Stimulated activated CD4-positive, alpha-beta T cell treated with anti-CD3 and anti-CD28 coated beads, Interleukin-1b, Interleukin-23, amount 100 ng/mL, for 4 hours (primary cell): Measurements from ENCODE around the gene ANTKMT.

ENCODE experiments used
- DNase-seq, 2 donors: peaks; one replicate each; pipeline ENCODE4 v3.0.0-alpha.2; 2020; ENCODE audit warnings: low read depth in 2 of 2

ANTKMT gene

DNA sequence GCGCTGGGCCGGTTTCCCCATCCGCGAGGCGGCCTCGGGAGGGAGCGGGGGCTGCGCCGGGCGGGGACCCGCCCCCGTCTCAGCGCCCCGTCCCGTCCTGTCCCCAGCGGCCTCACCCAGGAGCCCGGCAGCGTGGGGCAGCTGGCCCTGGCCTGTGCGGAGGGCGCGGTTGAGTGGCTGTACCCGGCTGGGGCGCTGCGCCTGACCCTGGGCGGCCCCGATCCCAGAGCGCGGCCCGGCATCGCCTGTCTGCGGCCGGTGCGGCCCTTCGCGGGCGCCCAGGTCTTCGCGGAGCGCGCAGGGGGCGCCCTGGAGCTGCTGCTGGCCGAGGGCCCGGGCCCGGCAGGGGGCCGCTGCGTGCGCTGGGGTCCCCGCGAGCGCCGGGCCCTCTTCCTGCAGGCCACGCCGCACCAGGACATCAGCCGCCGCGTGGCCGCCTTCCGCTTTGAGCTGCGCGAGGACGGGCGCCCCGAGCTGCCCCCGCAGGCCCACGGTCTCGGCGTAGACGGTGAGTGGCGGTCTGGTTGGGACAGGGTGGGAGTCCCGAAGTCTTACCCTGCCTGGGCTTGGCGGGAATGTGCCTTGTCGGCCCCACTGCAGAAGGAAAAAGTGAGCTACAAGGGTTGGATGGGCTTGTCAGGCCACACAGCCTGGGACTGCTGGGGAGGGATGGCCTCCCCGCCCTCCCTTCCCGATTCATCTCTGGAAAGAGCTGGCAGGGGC lies 5.3 kb upstream of the ANTKMT start:
- no peak for DNase-seq

DNA sequence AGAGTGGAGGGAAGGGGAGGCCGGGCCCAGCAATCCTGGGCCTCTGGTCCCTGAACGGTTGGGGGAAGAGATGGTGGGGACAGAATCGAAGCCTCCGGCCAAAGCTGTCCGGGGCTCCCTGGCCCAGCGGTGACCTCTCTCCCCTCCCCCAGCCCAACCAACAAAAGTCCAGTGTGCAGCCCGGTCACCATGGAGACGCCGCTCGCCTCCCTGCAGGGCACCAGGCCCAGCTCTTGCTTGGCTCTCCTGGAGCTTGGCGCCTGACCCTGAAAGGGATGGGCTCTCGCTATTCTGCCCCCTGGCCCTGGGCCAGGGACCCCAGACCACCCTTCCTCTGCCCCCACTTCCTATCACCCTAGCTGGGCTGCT lies 4.8 kb upstream of the ANTKMT start:
- no peak for DNase-seq

DNA sequence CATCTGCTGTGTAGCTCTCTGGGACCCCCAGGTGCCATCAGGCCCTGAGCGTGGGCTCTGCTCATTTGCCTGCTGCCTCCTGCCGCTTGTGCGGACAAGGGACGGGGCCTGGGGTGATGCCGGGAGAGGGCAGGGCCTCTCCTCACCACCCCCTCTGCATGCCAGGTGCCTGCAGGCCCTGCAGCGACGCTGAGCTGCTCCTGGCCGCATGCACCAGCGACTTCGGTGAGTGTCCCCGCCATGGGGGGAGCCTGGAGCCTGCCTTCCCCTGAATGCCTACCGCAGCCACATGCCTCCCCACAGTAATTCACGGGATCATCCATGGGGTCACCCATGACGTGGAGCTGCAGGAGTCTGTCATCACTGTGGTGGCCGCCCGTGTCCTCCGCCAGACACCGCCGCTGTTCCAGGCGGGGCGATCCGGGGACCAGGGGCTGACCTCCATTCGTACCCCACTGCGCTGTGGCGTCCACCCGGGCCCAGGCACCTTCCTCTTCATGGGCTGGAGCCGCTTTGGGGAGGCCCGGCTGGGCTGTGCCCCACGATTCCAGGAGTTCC lies 4.1 kb upstream of the ANTKMT start:
- no peak for DNase-seq

DNA sequence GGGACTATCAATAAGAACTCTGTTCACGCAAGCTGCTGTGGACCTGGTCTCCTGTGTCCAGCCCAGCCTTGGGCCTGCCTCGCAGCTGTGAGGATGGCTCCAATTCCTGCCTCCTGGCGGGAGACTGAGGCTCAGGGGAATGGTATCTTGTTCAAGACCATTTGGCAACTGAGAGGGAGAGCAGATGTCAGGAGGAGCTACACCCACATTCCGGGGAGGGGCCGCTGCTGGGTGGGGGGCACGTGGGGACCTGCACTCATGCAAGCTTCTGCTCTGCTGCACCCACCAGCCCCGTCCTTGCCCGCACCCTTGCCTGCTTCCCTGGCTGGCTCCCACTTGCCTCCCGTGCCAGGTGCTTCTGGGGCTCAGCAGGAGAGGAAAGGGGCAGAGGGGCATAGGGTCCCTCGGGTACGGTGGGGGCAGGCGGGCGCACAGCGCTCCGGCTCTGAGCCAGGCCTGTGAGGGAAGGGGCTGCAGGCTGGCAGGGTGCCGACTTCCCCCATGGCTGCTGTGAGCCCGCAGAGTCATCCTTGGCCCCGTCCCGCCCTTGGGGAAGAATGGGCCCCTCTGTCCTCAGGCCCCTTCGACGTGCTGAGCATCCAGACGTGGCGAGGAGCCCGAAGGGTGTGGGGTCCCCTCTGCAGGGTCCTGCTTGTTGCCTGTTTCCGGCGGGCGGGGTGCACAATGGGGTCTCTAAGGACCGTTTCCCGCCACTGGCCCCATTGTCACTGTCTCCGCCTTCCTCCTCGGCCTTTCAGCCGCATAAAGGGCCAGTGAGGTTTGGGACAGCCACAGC lies 3.3 kb upstream of the ANTKMT start:
- DNase-seq = no peak

DNA sequence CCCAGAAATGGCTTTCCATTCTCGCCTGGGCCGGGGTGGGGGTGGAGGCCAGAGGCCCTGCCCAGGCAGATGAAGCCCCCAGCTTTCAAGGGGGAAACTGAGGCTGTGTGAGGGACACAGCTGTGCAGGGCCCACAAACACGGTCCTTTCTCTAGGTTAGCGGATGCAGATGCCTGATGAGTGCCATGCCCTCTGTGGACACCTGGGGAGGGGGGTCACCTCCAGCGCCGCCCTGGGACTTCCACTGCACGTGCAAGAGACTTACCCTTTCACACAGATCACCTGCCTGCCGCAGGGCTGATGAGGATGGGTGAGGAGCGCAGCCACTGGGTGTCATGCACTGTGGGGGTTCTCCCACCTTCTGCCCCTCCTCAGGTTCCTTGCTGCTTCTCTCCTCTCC lies 2.6 kb upstream of the ANTKMT start:
- no peak for DNase-seq

DNA sequence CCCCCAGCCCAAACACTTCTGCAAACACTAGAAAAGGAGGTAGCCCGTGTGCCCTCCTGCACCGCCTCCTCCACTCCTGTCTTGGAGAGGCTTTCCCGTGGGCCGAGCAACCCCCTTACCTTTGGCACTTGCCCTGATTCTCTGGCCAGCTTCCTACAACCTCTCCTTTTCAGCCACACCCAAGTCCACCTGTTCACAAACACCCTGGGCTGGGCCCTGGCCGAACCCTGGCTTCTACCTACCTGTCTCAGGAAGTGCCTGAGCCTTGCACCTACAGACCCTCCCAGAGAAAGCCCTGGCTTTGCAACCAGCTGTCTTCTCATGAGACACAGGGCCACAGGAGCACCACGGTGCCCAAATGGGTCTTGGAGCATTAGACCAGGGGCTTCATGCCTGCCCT lies 2.0 kb upstream of the ANTKMT start:
- DNase-seq = no peak

DNA sequence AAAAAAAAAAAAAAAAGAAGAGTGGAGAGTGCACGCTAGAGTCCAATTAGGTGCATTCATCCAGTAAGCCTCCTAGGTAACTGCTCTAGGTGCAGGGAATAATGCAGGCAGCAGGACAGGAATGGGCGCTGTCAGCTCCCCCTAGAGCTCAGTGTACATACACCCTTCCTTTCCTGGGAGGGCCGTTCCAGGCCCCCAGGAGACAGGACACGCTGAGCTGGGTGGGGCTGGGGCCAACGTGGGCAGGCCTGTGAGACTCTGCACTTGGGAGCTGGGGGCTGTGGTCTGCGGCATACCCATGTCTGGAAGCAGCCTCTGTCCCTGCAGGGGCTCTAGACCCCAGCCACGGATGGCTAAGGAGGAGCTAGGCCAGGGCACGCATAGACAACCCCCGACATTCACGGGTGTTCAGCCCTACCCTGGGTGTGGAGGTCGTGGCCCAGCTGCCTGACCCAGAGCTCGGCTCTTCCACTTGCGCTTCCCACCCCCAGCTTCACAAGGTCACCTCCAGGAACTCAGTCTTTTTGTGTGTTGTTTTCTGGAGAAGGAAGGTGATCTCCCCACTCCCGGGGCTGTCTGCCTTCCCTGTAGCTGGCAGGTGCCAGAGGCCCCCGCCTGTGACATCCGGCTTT lies 1.0 kb upstream of the ANTKMT start:
- DNase-seq = no peak

DNA sequence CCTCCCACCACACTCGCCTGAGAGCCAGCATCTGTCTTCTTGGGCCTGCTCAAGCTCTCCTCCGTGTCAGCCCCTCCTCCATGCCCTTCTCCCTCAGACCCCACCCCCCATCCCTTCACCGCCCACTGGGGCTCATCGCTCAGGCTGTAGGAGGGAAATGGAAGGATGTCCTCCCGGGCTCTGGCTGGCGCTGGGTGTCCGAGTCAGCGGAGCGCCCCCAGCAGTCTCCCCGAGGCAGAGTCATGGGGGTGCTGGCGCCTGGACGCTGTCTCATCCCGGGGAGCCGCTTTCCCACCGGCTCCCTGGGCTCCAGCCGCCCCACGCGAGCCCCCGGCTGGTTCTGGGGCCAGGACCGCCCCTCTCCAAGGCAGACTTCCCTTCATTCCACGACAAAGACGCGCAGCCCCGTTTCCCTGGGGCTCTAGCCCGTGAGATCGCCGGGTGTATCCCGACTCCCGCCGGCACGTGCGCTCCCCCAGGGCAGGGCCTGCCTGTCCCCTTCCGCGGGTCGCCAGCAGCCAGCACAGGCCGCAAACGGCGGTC lies 428 bp upstream of the ANTKMT start:
- peak in 1 of 2 donors; percentile 34 for DNase-seq

DNA sequence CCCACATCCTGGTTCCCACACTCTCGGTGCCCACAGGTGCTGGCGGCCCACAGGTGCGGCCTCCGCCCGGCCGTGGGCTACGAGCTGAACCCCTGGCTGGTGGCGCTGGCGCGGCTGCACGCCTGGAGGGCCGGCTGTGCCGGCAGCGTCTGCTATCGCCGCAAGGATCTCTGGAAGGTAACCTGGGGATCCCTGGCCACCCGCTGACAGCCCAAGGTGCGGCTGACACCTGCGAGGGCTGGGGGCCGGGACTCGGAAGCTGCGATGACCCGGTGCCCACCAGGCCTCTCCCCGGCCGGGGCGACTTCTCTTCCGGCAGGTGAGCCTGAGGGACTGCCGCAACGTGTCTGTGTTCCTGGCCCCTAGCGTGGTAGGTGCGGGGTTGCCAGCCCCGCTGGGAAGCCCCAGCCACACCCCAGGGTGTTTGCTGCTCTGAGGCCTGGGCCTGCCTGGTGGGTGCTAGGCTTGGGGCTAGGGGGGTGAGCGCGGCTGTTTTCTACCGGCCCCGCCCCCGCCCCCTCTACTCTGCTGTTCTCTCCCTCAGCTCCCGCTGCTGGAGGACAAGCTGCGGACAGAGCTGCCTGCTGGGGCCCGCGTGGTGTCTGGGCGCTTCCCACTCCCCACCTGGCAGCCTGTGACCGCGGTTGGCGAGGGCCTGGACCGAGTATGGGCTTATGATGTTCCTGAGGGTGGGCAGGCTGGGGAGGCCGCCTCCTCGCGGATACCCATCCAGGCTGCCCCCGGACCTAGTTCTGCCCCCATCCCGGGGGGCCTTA lies 1.0 kb downstream of the ANTKMT start:
- DNase-seq = no peak

DNA sequence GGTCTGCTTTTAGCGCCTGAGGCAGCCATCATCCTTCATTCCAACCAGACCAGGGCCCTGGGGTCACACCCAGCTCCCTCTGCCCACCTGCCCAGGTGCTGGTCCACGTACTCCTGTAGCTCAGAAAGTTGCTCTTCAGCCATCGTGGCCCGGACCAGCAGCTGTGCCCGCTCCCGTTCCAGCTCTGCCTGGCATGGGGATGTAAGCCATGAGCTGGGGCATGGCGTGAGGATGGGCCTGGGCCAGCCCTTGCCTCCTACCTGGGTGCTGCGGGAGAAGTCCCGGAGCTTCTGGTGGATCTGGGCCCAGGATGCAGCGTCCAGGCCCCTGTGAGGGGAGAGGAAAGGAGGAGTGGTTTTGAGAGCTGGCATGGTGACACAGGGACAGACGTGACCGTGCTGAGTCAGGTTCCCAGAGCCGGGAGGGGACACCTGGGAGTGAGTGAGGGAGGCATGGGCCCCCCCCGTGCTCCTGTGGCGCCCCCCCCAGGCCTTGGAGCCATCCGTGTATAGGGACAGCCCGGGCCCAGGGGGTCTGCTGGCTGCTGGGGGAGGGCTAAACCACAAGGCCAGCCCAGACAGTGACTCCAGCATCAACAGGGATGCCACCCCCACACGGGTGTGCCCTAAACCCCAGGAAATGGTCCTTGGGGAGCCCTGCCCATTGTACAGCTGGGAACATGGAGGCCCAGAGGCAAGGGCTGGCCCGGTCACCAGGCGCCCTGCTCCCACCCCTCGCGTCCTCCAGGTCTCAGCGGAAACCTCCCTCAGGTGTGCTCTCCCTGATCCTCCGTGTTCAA lies 2.1 kb downstream of the ANTKMT start:
- no peak for DNase-seq

DNA sequence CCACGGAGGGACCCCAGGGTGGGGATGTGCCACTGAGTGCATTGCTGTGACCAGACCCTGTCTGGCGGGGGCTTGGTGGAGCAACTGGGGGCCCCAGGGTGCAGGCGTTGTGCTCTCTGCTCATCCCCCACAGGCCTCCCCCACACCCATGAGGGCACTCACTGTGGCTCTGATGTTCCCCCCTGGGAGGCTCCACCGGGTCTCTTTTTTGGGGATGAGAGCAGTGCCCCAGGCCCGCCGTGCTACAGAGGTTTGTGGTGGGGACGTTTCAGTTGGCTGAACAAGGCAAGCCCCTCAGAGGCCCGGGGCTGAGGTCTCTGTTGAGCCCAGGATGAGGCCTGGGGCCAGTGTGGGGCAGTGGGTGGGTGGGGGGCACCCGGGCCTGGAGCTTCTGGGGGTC lies 2.7 kb downstream of the ANTKMT start:
- no peak for DNase-seq

DNA sequence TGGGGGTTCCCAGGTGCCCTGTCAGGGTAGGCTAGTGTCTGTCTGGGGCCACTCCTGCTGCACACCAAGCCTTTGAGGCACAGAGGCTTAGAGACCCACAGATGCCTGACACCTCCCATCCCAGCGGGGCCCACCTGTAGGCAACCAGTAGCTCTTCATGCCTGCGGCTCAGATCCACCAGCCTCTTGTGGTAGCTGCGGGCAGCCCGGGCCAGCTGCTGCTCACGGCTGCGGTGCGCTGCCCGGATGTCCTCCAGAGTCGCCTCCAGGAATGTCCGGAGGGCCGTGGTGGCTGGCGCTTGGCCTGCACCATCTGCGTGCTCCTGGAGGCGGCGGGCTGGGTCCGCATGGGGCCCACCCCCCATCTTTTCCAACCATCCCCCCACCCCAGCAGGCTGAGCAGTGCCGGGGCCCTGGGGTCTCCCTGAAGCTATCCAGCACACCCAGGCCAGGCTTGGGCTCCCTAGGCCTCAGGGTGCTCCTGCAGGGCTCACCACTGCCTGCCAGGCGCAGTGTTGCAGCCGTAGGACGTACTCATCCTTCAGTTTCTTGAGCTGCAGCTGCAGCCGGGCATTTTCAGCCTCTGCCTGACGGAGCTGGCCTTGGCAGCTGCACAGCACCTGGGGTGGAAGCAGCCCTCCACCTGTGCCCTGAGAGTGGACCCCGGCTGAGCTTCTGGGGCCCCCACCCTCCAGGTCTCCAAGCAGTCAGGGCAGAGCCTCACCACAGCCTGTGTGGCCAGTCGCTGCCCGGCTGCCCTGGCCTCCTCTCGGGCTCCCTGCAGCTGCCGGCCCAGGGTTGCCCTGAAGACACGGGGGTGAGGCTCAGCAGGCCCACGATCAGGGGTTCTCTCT lies 3.5 kb downstream of the ANTKMT start:
- no peak for DNase-seq

DNA sequence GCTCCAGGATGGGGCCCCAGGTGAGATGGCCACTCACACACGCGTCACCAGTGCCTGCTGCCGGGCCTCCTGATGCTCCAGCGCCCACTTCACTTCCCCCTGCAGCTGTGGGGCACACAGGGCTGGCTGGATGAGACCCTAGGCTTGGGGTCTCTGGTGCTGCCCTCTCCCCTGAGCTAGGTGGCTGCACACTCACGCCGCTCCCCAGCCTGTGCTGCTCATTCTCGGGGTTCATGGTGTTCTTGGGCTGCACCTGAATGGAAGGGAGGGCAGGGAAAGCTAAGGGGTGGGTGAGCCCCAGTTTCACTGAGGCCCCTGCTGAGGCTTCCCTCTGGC lies 4.1 kb downstream of the ANTKMT start:
- DNase-seq = no peak

DNA sequence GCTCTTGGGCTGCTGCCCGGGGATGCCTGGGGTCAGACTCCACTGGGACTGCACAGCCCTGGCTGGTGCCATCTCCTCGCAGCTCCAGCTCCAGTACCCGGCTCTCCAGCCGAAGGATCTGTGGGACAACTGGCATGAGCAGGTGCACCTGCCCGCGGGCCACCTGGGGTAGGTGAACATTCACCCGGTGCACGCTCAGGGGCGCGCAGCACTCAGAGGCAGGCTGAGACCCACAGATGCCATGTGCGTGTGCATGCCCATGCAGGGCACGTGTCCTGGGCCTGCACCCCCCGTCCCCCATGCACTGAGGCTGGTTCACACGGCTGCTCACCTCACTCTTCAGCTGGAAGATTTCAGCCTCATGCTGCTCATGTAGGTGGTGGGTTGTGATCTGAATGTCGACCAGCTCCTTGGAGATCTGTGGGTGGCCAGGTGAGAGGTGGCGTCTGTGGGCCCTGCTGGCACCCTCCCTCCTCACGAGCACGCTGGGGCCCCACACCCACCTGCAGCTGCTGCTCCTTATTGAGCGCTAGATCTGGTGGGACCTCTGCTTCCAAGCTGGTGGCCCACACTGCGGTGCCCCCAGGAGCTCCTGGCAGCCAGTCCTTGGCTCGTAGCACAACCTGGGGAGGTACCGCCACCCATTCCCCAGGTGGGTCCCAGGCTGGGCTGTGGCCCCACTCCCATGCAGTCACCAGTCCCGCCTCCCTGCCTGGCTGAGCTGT lies 4.7 kb downstream of the ANTKMT start:
- no peak for DNase-seq

DNA sequence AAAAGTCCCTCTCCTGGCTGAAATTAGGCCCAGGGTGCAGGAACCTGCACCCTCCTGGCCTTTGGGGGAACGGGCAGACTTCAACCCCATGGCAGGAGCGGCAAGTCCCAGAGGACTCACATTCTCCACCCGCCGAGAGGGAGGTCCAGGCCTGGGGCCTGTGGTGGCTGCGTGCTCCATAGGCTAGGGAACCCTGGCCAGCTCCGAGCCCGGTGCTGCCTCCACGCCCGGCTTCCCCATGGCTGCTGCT lies 5.2 kb downstream of the ANTKMT start:
- DNase-seq = no peak

DNA sequence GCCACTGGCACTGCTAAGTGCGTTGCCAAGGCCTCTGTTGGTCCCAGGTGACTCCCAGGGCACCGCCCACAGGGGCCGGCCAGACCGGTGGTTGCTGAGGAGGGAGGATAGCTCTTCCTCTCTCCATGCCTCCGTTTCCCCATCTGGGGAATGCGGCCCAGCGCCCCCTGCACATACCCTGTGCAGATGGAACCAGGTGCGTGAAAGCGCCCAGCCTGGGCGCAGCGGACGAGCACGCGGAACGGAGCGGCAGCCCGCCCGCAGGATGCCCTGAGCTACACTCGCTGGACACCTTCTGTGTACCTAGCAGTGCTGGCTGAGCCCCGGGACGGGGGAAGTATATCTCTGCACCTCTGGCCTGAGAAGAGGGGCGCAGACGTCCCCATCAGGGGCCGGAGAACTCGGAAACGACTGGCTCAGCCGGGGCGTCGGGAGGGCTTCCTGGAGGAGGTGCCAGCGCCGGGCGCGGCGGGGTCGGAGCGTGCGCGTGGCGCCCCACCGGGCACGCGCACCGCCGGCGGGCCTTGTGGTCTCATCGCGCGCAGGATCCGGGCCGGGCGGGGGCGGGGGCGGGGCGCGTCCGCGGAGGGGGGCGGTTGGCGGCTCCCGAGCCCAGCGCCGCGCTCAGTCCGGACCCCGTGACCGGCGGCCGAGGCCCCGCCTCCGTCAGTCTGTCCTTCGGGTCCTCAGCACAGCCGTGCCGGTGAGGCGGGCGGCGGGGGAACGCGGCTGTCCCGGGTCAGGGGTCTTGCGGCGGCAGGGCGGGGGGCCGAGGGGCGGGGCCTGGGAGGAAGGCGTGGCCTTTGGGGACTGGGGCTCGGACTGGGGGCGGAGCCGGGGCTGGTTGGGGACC lies 5.7 kb downstream of the ANTKMT start, which contains the start of the genes CCDC78 and HAGHL:
Gene CCDC78, minus strand, starts transcription at position 6 of the 853 bp plus-strand sequence. CDS start 76 bp downstream, outside the sequence.
Gene HAGHL, plus strand, starts transcription at position 669 of the 853 bp plus-strand sequence. CDS start 404 bp downstream, outside the sequence.
- DNase-seq = peak in 1 of 2 donors; percentile 61

DNA sequence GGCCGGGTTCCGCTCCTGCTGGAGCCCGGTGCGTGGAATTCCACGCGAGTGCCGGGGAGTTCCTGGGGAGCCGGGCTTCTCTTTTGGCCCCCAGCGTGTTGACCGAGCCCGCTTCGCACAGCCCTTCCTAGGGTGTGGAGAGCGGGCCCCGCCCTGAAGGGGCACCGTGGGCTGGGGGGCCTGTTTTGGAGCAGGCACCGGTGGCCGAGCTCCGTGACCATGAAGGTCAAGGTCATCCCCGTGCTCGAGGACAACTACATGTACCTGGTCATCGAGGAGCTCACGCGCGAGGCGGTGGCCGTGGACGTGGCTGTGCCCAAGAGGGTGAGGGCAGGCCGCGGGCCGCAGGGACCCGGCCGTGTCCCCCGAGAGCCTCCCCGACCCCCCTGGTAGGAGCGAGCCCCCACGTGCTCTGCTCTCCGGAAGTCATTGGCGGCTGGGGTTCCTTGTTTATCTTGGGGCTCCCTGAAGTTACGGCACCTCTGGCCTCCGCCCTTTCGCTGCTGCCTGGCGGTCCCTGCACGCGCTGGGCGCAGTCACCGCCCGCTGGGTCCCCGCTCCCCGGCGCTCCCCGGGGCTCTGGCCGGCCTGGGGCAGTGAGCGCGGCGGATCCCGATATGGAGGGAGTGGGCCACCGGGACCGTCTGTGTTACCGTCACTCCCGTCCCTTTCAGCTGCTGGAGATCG lies 6.5 kb downstream of the ANTKMT start:
- DNase-seq = no peak
